SK-N-SH (cell line): ENCODE measurements around the gene PIK3IP1. TPM values are rescaled to one million over a fixed set of nuclear protein-coding genes. Genes with fewer than 3 reads are reported as not detected.

Experiments used
- CTCF ChIA-PET: fragments of 300-600, 350-600 bp; formaldehyde crosslinking; extraction: SDS; loops from one replicate; lab custom pipeline; 2021; lab: Yijun Ruan, JAX
- POLR2A ChIA-PET: fragments of 350-600 bp; sonication (Branson Sonifier 250); formaldehyde crosslinking; extraction: SDS; loops from one replicate; lab custom pipeline; 2020; ENCODE audit warnings: antibody characterized with exemption, inconsistent platforms; lab: Yijun Ruan, JAX
- DNase-seq: peaks from one replicate; pipeline ENCODE4 v3.0.0; 2012
- H2AFZ ChIP-seq: fragments of 200-600 bp; sonication (generic); 2 replicates; pipeline ENCODE4 v1.8.1; 2016; ENCODE audit warnings: antibody characterized with exemption, mild to moderate bottlenecking, low read depth
- H3F3A ChIP-seq: fragments of 200-600 bp; sonication (generic); replicated peaks from 2 replicates; pipeline ENCODE3; 2016; ENCODE audit warnings: antibody characterized with exemption, mild to moderate bottlenecking; ENCODE audit not compliant: insufficient read depth
- H3K27ac ChIP-seq, 2 experiments: fragments of 200-500 bp in 1 of 2; fragments of 200-600 bp in 1 of 2; sonication (Bioruptor generic) in 1 of 2; sonication (generic), shearing (Covaris generic) in 1 of 2; 2 replicates each; pipeline versions ENCODE4 v1.5.1 to v1.6.1; 2014 to 2016; ENCODE audit warnings: low read depth in 2 of 2, inconsistent platforms in 1 of 2, low read length in 1 of 2, mild to moderate bottlenecking in 1 of 2, mixed read lengths in 1 of 2
- H3K27me3 ChIP-seq: fragments of 200-600 bp; sonication (generic), shearing (Covaris generic); 2 replicates; pipeline ENCODE4 v1.6.1; 2016; ENCODE audit warnings: mixed run types; ENCODE audit not compliant: insufficient read depth
- H3K36me3 ChIP-seq, 2 experiments: fragments of 200-500 bp in 1 of 2; fragments of 200-600 bp in 1 of 2; sonication (Bioruptor generic) in 1 of 2; sonication (generic) in 1 of 2; replicated peaks in 1 of 2; 2 replicates each; pipeline versions ENCODE3 to v1.5.1; 2014 to 2016; ENCODE audit warnings: low read length in 1 of 2, mild to moderate bottlenecking in 1 of 2; ENCODE audit not compliant: insufficient read depth in 2 of 2, control insufficient read depth in 1 of 2
- H3K4me1 ChIP-seq, 2 experiments: fragments of 200-500 bp in 1 of 2; fragments of 200-600 bp in 1 of 2; sonication (Bioruptor generic) in 1 of 2; sonication (generic), shearing (Covaris generic) in 1 of 2; 2 replicates each; pipeline versions ENCODE4 v1.5.1 to v1.6.1; 2014 to 2016; ENCODE audit warnings: low read depth in 1 of 2, low read length in 1 of 2, mixed run types in 1 of 2; ENCODE audit not compliant: insufficient read depth in 2 of 2, control insufficient read depth in 1 of 2
- H3K4me2 ChIP-seq: fragments of 200-600 bp; sonication (generic), shearing (Covaris generic); 2 replicates; pipeline ENCODE4 v1.6.1; 2017; ENCODE audit warnings: mixed run types
- H3K4me3 ChIP-seq, 2 experiments: fragments of 200-500 bp in 1 of 2; fragments of 200-600 bp in 1 of 2; sonication (Bioruptor generic) in 1 of 2; sonication (generic), shearing (Covaris generic) in 1 of 2; 2 replicates each; pipeline versions ENCODE4 v1.5.1 to v1.8.1; 2014 to 2016; ENCODE audit warnings: low read depth in 2 of 2, inconsistent platforms in 1 of 2, low read length in 1 of 2, mild to moderate bottlenecking in 1 of 2, mixed read lengths in 1 of 2, moderate library complexity in 1 of 2
- H3K79me2 ChIP-seq: fragments of 200-600 bp; sonication (generic); 2 replicates; pipeline ENCODE4 v1.8.1; 2017; ENCODE audit warnings: mild to moderate bottlenecking; ENCODE audit not compliant: insufficient read depth
- H3K9ac ChIP-seq: fragments of 200-600 bp; sonication (generic); 2 replicates; pipeline ENCODE4 v1.6.1; 2017; ENCODE audit warnings: mixed run types
- H3K9me2 ChIP-seq: fragments of 200-600 bp; sonication (generic); 2 replicates; pipeline ENCODE4 v1.6.1; 2017; ENCODE audit warnings: mixed run types
- H3K9me3 ChIP-seq: fragments of 200-600 bp; sonication (generic); 2 replicates; pipeline ENCODE4 v1.6.1; 2017; ENCODE audit warnings: mixed run types, mild to moderate bottlenecking, moderate library complexity
- H4K20me1 ChIP-seq: fragments of 200-600 bp; sonication (generic); 2 replicates; pipeline ENCODE4 v1.6.1; 2017; ENCODE audit warnings: mild to moderate bottlenecking, mixed run types; ENCODE audit not compliant: insufficient read depth
- CHD2 ChIP-seq: fragments of 150-350 bp; IDR thresholded peaks from 2 replicates; pipeline ENCODE4 v1.6.1; 2018; ENCODE audit warnings: low read length; ENCODE audit not compliant: partially characterized antibody
- FOSL2 ChIP-seq: IDR thresholded peaks from 2 replicates; pipeline ENCODE4 v1.4.0; 2012; ENCODE audit warnings: low read depth, mild to moderate bottlenecking, moderate library complexity, borderline replicate concordance
- FOXM1 ChIP-seq: IDR thresholded peaks from 2 replicates; pipeline ENCODE4 v1.4.0; 2012; ENCODE audit warnings: low read depth, mild to moderate bottlenecking
- GABPA ChIP-seq: IDR thresholded peaks from 2 replicates; pipeline ENCODE4 v1.4.0; 2012; ENCODE audit warnings: low read depth, mild to moderate bottlenecking
- GATA2 ChIP-seq: sonication (generic); formaldehyde crosslinking; IDR thresholded peaks from 2 replicates; pipeline ENCODE4 v1.5.0; 2020; ENCODE audit warnings: mild to moderate bottlenecking, missing genetic modification reagents
- JUND ChIP-seq: IDR thresholded peaks from 2 replicates; pipeline ENCODE4 v1.4.0; 2012
- MAX ChIP-seq: IDR thresholded peaks from 2 replicates; pipeline ENCODE4 v1.4.0; 2012; ENCODE audit warnings: low read depth
- MEF2A ChIP-seq: IDR thresholded peaks from 2 replicates; pipeline ENCODE4 v1.4.0; 2012; ENCODE audit warnings: low read depth, borderline replicate concordance
- MXI1 ChIP-seq: IDR thresholded peaks from 2 replicates; pipeline ENCODE4 v1.6.1; 2012; ENCODE audit warnings: mild to moderate bottlenecking, low read depth, low read length, improper control_type of control experiment
- NFIC ChIP-seq: IDR thresholded peaks from 2 replicates; pipeline ENCODE4 v1.4.0; 2012; ENCODE audit warnings: borderline replicate concordance
- NRF1 ChIP-seq: IDR thresholded peaks from 2 replicates; pipeline ENCODE4 v1.6.1; 2012; ENCODE audit warnings: low read depth, mild to moderate bottlenecking, low read length
- POLR2AphosphoS5 ChIP-seq: IDR thresholded peaks from 2 replicates; pipeline ENCODE4 v1.6.1; 2012; ENCODE audit warnings: low read depth, low read length
- REST ChIP-seq: IDR thresholded peaks from 2 replicates; pipeline ENCODE4 v1.6.1; 2012; ENCODE audit warnings: mild to moderate bottlenecking, low read depth, low read length, moderate library complexity
- RXRA ChIP-seq: IDR thresholded peaks from 2 replicates; pipeline ENCODE4 v1.4.0; 2012; ENCODE audit warnings: low read depth, mild to moderate bottlenecking, borderline replicate concordance
- SIN3A ChIP-seq: IDR thresholded peaks from 2 replicates; pipeline ENCODE4 v1.6.1; 2012; ENCODE audit warnings: low read depth, mild to moderate bottlenecking, low read length, moderate library complexity, borderline replicate concordance
- TCF12 ChIP-seq: IDR thresholded peaks from 2 replicates; pipeline ENCODE4 v1.4.0; 2012
- TEAD4 ChIP-seq: IDR thresholded peaks from 2 replicates; pipeline ENCODE4 v1.4.0; 2012; ENCODE audit warnings: mild to moderate bottlenecking, borderline replicate concordance; ENCODE audit not compliant: insufficient read depth
- USF2 ChIP-seq: fragments of 150-350 bp; IDR thresholded peaks from 2 replicates; pipeline ENCODE4 v1.6.1; 2017; ENCODE audit warnings: antibody characterized with exemption, low read length, low read depth, borderline replicate concordance
- YY1 ChIP-seq: IDR thresholded peaks from 2 replicates; pipeline ENCODE4 v1.4.0; 2012; ENCODE audit warnings: low read depth, mild to moderate bottlenecking
- WGBS: methylation state at CpG from one replicate; pipeline ENCODE4 v1.1.6; 2017; ENCODE audit warnings: low lambda C conversion rate; 5-methylcytosine and 5-hydroxymethylcytosine counted together
- polyA plus RNA-seq, 3 experiments: library from polyadenylated mRNA; depleted of rRNA; stranded (reverse); fragments of >200 nt; gene quantifications; 2 replicates each; pipeline ENCODE4 v1.2.3, GENCODE V29; 2012

PIK3IP1 gene
- polyA plus RNA-seq, 1 of the 3 experiments (the other 2 are of a cell fraction) = 8.6 TPM

- no peak for TF ChIP-seq RXRA
- peak; percentile 63 for TF ChIP-seq JUND
These were observed 50.4 kb downstream of the PIK3IP1 start (continued) for GRCh38 chr22:31241936-31242335.

GRCh38 chr22:31241200-31241599 lies 51.1 kb downstream of the PIK3IP1 start:
- peaks cover 31 to 36% of the 10 kb centered on the region in 2 experiments for H3K4me1 ChIP-seq
- peak overlapping the region; percentile 71; the same call in 1 of the 2 replicates for H3K9ac ChIP-seq
- TF ChIP-seq YY1 = no peak
- TF ChIP-seq NRF1 = no peak
- 0 out of 2 replicates have a peak, but pooled peaks have one; percentile 23 for TF ChIP-seq FOSL2
- TF ChIP-seq, all 33 proteins: peak for 1
- Histone ChIP-seq H3K9me3 (no peaks in the 10 kb centered on the region), H3F3A (peaks cover 61% of the 10 kb centered on the region), H3K4me3 (peak overlapping the region in 1 of 2 experiments; percentile 29; a peak in 2 of 4 replicates), H3K9me2 (no peaks in the 10 kb centered on the region), H2AFZ (no peak overlapping the region), H3K79me2 (peaks cover 70% of the 10 kb centered on the region), H3K36me3 (peaks cover 0 to 3% of the 10 kb centered on the region in 2 experiments), H3K4me2 (peak overlapping the region; percentile 58), H4K20me1 (no peaks in the 10 kb centered on the region), H3K27ac (peak overlapping the region; percentile 63 to 99), H3K27me3 (no peaks in the 10 kb centered on the region)
- ChIA-PET POLR2A (no interaction called here), CTCF (interaction anchor here (0.9 to 3.3 kb wide), 7 partner anchors 9 to 156 kb away, joined by 3 to 11 read pairs (median 8); partner anchors contain the start of gene LIMK2)
- DNase-seq = no peak
- 0% methylated on average over 1 of the region's 1 CpG for WGBS

GRCh38 chr22:31239771-31240370 lies 52.4 kb downstream of the PIK3IP1 start:
- Histone ChIP-seq H4K20me1 (no peaks in the 10 kb centered on the region), H3K9me2 (no peaks in the 10 kb centered on the region), H3F3A (peaks cover 55% of the 10 kb centered on the region), H3K4me3 (no peak overlapping the region), H3K4me2 (peak overlapping the region; percentile 58; the same call in 1 of the 2 replicates), H3K4me1 (peaks cover 27 to 35% of the 10 kb centered on the region in 2 experiments), H3K27ac (peak overlapping the region in 1 of 2 experiments; percentile 99; a peak in 2 of 4 replicates), H3K27me3 (no peaks in the 10 kb centered on the region), H3K9ac (no peak overlapping the region), H3K79me2 (peaks cover 62% of the 10 kb centered on the region), H3K9me3 (no peaks in the 10 kb centered on the region), H2AFZ (no peak overlapping the region), H3K36me3 (peaks cover 0 to 3% of the 10 kb centered on the region in 2 experiments)
- POLR2A ChIA-PET = interaction anchor here (0.6 kb wide), 1 partner anchor 137 kb away, joined by 4 read pairs; no protein-coding TSS in a partner anchor
- CTCF ChIA-PET = interaction anchor here (1.2 to 3.3 kb wide), 5 partner anchors 27 to 105 kb away, joined by 4 to 9 read pairs (median 6); partner anchors contain the start of gene LIMK2
- TF ChIP-seq FOSL2 (no peak), NRF1 (no peak), MEF2A (no peak), MAX (no peak), GABPA (no peak), RXRA (no peak), GATA2 (CRISPR knock-in tag) (no peak), TCF12 (no peak), USF2 (no peak), TEAD4 (no peak), POLR2AphosphoS5 (no peak), REST (no peak), CHD2 (no peak), FOXM1 (no peak), NFIC (no peak), JUND (no peak), SIN3A (no peak), MXI1 (no peak)
- DNase-seq = no peak
- 81% methylated on average over 6 of the region's 6 CpGs for WGBS
